HS-27A (cell line): ENCODE measurements around the gene SLC39A11.
"Not testable (repeated sequence)": the region's sequence is repeated elsewhere in the genome, so short reads cannot be mapped to it uniquely, and the experiment has no call there.

Experiments
- DNase-seq: peaks from one replicate; pipeline ENCODE4 v3.0.0-alpha.2; 2012; ENCODE audit warnings: low read depth, missing footprints

The SLC39A11 gene

DNA sequence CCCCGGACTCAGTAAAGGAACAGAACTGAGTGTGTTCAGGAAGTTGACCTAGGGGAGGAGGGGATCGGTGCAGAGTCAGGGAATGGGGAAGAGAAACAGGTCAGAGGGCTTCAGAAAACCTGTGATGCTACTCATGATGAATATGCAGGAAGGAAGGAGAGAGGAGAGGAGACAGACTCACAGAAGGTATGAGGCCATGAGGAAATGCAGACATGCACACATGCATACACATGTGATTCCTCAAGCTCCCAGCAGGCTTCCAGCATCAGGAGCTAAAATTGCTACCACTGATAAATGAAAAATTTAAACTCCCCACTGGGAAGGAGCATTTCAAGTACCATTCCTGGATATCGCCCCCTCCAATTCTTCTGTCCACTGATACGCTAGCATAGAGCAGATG, 262.6 kb downstream of the SLC39A11 start:
- no peak for DNase-seq

GRCh38 chr17:72826602-72827001, 265.9 kb downstream of the SLC39A11 start:
- no peak for DNase-seq

DNA sequence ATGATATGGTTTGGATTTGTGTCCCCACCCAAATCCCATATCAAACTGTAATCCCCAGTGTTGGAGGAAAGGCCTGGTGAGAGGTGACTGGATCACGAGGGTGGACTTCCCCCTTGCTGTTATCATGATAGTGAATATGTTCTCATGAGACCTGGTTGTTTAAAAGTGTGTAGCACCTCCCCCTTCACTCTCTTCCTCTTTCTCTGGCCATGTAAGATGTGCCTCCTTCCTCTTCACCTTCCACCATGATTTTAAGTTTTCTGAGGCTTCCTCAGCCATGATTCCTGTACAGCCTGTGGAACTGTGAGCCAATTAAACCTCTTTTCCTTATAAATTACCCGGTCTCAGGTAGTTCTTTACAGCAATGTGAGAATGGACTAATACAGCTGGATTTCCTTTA, 266.4 kb downstream of the SLC39A11 start:
- DNase-seq = not testable (repeated sequence)

GRCh38 chr17:72825218-72825617, 267.3 kb downstream of the SLC39A11 start:
- no peak for DNase-seq

GRCh38 chr17:72824267-72824666, 268.2 kb downstream of the SLC39A11 start:
- not testable (repeated sequence) for DNase-seq

- no peak for DNase-seq
These were observed 270.0 kb downstream of the SLC39A11 start for GRCh38 chr17:72822358-72823023.

DNA sequence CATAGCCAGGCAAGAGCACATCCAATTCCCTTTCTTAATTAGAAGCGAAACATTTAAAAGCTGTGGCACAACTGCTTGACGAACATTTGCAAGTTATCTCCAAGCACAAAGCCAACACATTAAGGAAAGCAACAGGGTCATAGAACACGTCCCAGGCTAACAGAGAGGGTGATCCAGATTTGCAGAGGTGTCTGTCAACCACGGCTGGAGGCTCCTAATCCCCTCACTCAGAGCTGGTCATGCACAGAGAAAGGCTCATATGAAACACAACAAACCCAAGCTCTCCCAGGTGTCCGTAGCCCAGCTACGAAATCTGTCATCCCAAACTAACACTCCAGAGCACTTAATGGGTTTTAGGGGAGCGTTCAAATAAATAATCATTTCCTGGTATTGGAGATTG, 276.1 kb downstream of the SLC39A11 start:
- no peak for DNase-seq

- no peak for DNase-seq
These were observed 279.0 kb downstream of the SLC39A11 start for GRCh38 chr17:72813481-72813880.

DNA sequence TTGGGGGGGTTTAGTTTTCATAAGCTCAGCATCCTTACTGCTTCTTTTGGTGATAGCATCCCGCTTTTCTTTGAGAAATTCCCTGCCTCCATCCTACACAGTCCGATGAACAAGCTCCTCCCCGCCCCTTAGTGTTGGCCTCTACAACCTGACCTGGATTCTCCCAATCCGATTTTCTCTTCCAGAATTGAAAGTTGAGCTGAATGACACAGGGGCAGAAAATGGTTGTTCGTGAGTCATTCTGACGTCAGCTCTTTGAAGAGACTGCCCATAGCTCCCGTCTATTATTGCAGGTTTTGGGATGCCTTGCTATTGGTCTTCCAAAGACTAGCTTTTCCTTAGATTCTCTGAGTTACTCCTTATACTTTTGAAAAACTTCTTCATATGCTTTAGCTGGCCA, 279.7 kb downstream of the SLC39A11 start:
- DNase-seq = peak; percentile 46

GRCh38 chr17:72811976-72812687, 280.4 kb downstream of the SLC39A11 start:
- DNase-seq = no peak

DNA sequence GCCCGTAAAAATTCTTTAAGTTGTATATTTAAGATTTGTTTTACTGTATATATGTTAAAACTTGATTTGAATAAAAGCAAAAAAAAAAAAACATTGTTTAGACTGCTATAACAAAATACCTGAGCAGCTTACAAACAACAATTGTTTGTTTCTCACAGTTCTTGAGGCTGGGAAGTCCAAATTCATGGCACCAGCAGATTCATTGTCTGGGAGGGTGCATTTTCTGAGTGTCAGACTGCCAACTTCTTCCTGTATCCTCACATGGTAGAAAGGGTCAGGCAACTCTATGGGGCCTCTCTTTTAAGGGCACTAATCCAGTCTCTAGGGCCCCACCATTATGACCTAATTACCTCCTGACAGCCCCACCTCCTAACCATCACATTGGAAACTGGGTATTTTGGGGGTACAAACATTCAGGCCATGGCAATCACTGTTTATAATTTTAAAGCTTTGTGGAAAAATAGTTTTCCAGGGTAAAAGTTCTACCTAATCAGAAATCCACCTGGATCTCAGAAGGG, 281.4 kb downstream of the SLC39A11 start:
- DNase-seq = no peak

DNA sequence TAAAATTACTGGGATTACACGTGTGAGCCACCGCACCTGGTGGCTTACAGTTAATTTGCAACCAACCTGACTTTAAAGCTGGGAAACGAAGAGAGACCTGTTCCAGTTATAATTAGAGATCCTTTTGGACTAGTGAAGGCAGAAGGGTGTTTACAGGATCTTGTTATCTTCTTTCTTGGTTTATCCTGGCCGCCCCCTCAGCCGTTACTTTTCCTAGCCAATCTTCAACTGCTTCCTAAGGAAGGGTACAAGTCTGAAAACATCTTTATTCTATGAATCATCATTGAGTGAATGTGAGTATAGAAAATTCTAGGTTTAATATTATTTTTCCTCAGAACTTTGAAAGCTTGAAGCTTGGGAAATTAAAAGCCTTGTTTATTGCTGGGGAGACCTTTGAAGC, 286.5 kb downstream of the SLC39A11 start:
- DNase-seq = no peak

GRCh38 chr17:72804949-72805707, 287.4 kb downstream of the SLC39A11 start:
- no peak for DNase-seq

DNA sequence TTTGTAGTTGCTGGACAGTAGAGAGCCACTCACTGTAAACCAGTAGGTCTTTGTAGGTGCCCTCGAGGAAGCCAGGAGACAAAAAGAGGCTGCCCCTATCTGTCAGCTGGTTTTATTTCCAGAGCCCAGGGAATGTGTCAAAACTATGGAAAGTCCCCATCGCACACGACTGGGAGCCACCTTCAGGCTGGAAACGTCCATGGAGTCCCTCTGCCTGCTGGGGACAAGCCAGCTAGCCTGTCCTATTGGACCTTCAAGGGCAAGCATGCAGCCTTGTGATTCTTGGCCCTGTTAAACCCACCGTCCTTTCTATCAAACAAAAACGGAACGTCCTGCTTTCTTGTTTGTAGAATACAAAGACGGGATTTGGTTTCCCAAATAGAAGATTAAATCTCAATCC, 289.8 kb downstream of the SLC39A11 start:
- DNase-seq = no peak

DNA sequence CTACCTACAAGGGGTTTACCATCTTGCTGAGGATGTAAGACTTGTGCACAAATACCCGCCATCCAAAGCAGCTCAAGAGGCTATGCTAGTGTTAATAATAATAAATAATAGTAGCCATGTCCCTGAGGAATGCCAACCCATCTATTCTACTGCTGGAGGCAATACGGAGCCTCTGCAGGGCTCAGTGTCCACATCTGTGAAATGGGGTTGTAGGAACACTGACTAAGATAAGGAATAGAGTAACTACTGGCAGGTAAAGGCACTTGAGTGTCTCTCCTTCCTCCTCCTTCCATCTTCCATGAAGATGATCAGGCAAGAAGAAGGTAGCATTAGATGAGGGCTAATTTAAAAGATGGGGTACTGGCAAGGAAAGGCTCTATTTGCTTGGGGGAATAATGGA, 295.3 kb downstream of the SLC39A11 start:
- DNase-seq = no peak

GRCh38 chr17:72795941-72796340, 296.5 kb downstream of the SLC39A11 start:
- no peak for DNase-seq

- no peak for DNase-seq
These were observed 298.3 kb downstream of the SLC39A11 start for GRCh38 chr17:72794152-72794551.

- no peak for DNase-seq
These were observed 299.7 kb downstream of the SLC39A11 start for GRCh38 chr17:72792771-72793170.

DNA sequence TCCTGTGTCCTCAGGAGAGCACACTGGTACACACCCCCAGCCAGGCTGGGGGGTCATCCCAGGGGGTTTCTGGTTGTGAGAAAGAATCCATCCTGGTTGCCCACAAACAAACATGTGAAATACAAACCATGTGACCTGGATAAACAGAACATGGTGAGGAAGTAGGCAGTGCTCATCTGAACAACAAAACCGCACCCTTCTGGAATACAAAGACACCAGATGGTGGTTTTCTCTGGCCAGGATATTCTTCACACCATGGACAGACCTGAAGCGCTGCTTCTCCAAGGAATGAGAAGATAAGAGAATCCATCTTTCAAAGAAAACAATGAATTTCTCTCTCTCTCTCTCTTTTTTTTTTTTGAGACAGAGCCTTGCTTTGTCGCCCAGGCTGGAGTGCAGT, 302.3 kb downstream of the SLC39A11 start:
- DNase-seq = no peak

DNA sequence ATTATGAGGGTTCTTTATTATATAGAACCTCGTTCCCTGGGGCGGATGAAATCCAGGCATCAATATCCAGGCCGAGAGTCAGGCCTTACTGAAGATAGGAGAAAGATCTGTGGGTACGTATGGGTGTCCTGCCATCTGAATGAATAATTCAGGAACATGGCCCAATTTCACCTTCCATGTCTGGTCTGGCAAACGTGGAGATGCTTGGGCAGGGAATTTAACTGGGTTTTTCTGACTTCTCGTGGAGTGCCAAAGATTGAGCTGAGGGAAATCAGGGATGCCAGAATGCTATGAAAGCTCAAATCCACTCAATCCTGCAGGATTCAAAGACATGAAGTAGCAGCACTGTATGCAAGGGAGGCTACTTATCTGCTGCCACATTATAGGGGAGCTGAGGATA, 302.8 kb downstream of the SLC39A11 start:
- no peak for DNase-seq

GRCh38 chr17:72788950-72789585, 303.4 kb downstream of the SLC39A11 start:
- no peak for DNase-seq

GRCh38 chr17:72786209-72786608, 306.3 kb downstream of the SLC39A11 start:
- DNase-seq = no peak
